NT2/D1 (cell line): ENCODE measurements around the gene RPRD1B.
"Not testable (repeated sequence)": the region's sequence is repeated elsewhere in the genome, so short reads cannot be mapped to it uniquely, and the experiment has no call there.

Experiments used
- SUZ12 ChIP-seq: IDR thresholded peaks from 2 replicates; pipeline ENCODE4 v1.6.1; 2011; ENCODE audit not compliant: insufficient read length, insufficient read depth; ENCODE audit errors: extremely low read depth
- YY1 ChIP-seq: IDR thresholded peaks from 2 replicates; pipeline ENCODE4 v1.6.1; 2011; ENCODE audit not compliant: insufficient read length, insufficient read depth
- ZNF274 ChIP-seq: IDR thresholded peaks from 2 replicates; pipeline ENCODE4 v1.6.1; 2011; ENCODE audit warnings: mild to moderate bottlenecking, low read depth, low read length

DNA sequence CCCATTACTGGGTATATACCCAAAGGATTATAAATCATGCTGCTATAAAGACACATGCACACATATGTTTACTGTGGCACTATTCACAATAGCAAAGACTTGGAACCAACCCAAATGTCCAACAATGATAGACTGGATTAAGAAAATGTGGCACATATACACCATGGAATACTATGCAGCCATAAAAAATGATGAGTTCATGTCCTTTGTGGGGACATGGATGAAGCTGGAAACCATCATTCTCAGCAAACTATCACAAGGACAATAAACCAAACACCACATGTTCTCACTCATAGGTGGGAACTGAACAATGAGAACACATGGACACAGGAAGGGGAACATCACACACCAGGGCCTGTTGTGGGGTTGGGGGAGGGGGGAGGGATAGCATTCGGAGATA is 73.8 kb downstream of the RPRD1B start:
- not testable (repeated sequence) for TF ChIP-seq YY1, SUZ12, ZNF274
